ENCODE measurements around the gene MAN2A1.

DNA sequence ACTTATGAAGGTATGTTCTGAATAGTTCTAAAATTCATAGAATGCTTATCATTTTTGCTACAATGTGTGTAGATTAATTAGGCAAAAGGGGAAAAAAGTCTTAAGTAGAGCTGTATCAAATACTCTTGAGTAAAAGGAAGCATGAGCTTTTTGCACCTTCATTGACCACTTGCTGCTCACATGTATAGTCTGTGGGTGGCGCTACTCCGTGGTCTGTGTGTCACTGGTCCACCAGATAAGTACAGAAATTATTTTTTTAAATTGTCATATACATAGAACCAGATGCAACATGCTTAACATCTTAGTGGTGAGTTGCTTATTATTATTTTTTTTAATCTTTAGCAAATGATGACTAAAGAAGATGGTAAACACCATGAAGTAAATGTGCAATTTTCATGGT is 130.2 kb downstream of the MAN2A1 start:
- TF ChIP-seq, protein P1, sequence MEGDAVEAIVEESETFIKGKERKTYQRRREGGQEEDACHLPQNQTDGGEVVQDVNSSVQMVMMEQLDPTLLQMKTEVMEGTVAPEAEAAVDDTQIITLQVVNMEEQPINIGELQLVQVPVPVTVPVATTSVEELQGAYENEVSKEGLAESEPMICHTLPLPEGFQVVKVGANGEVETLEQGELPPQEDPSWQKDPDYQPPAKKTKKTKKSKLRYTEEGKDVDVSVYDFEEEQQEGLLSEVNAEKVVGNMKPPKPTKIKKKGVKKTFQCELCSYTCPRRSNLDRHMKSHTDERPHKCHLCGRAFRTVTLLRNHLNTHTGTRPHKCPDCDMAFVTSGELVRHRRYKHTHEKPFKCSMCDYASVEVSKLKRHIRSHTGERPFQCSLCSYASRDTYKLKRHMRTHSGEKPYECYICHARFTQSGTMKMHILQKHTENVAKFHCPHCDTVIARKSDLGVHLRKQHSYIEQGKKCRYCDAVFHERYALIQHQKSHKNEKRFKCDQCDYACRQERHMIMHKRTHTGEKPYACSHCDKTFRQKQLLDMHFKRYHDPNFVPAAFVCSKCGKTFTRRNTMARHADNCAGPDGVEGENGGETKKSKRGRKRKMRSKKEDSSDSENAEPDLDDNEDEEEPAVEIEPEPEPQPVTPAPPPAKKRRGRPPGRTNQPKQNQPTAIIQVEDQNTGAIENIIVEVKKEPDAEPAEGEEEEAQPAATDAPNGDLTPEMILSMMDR (IDR thresholded peaks at IDR 0.05; ENCODE audit: low read length) = peak; percentile 28; the same call in 1 of the 2 replicates
- no peak for TF ChIP-seq EZH2 (IDR thresholded peaks at IDR 0.05; ENCODE audit: borderline replicate concordance, low read length)
